ENCODE results near the gene RPS6KA3.

- TF ChIP-seq, protein P1, sequence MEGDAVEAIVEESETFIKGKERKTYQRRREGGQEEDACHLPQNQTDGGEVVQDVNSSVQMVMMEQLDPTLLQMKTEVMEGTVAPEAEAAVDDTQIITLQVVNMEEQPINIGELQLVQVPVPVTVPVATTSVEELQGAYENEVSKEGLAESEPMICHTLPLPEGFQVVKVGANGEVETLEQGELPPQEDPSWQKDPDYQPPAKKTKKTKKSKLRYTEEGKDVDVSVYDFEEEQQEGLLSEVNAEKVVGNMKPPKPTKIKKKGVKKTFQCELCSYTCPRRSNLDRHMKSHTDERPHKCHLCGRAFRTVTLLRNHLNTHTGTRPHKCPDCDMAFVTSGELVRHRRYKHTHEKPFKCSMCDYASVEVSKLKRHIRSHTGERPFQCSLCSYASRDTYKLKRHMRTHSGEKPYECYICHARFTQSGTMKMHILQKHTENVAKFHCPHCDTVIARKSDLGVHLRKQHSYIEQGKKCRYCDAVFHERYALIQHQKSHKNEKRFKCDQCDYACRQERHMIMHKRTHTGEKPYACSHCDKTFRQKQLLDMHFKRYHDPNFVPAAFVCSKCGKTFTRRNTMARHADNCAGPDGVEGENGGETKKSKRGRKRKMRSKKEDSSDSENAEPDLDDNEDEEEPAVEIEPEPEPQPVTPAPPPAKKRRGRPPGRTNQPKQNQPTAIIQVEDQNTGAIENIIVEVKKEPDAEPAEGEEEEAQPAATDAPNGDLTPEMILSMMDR (IDR thresholded peaks at IDR 0.05): no peak
- no peak for TF ChIP-seq POLR2A (IDR thresholded peaks at IDR 0.05)
Observed at GRCh38 chrX:20251691-20252090, 15.0 kb downstream of the RPS6KA3 start.
